Right lung (tissue), 5 donors: ENCODE results near the gene CYB5R3. TPM values are rescaled to one million over a fixed set of nuclear protein-coding genes. Genes with fewer than 3 reads are reported as not detected.
"Not testable (repeated sequence)": the region's sequence is repeated elsewhere in the genome, so short reads cannot be mapped to it uniquely, and the experiment has no call there.

ENCODE experiments used
- DNase-seq, 2 donors: peaks; one replicate each; pipeline ENCODE4 v3.0.0-alpha.2; 2013
- polyA plus RNA-seq, 5 donors: library from polyadenylated mRNA; unstranded; fragments of 120-200 nt; gene quantifications; one replicate each; pipeline versions ENCODE4 v1.2.1 to v1.2.3, GENCODE V29; 2013; ENCODE audit warnings: inconsistent platforms in 1 of 5, low replicate concordance in 1 of 5; ENCODE audit not compliant: insufficient read length in 5 of 5, insufficient read depth in 1 of 5

The CYB5R3 gene
- polyA plus RNA-seq, 5 donors: 120 to 176 (median 128) TPM

DNA sequence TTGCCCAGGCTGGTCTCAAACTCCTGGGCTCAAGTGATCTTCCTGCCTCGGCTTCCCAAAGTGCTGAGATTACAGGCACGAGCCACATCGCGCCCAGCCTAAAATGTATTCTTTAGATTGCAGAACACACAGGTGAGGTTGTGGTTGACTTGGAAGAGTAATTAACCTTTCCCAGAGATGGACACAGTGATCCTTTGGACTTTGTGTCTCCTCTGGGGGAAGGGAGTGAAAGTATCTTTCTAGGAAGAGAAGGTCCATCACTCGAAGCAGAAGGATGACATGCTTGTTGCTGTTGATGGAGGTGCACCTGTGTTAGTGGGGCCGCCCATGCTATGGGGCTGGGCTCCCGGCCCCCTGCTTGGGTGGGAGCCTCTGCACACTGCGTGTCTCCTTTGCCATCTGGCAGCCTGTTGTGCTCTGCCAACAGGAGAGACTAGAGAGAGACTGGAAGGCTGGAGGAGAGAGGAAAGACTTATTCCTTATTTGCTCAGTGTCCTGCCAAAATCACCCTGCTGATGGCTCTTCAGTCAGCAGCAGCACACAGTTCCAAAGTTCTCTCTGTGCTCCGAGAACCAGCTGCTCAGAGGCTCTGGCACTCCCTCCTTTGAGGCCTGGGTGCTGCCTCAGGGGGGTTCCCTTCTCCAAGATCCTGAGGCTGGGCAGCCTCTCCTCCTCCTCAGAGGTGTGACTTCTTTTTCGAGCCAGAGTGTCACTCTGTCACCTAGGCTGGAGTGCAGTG, 33.1 kb upstream of the CYB5R3 start:
- DNase-seq: no peak

DNA sequence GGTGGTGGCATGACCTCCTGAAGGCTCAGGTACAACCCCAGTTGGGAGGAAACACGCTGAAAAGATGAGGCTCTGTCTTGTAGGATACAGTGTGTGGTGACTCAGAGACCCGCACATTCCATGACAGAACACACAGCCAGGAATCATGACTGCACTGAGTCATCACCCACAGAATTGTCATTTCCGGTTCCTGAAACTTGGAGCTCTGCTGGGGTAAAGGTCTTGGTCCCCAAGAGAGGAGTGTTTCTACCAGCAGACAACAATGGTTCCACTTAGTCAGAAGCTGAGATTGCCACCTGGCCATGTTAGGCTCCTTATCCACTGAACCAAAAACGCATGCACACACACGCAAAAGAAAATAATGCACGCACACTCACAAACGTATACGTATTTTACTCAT, 31.5 kb upstream of the CYB5R3 start:
- no peak for DNase-seq

DNA sequence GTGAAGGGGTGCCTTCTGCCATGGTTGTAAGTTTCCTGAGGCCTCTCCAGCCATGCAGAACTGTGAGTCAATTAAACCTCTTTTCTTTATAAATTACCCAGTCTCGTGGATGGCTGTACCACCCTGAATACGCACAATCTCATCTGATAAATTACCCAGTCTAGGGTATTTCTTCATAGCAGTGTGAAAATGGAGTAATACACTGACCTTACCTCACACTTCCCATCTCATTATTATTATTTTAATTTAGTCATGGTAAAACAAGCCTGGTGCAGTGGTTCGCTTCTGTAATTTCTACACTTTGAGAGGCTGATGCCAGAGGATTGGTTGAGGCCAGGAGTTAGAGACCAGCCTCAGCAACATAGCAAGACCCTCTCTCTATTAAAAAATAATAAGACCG, 30.5 kb upstream of the CYB5R3 start:
- DNase-seq: no peak

DNA sequence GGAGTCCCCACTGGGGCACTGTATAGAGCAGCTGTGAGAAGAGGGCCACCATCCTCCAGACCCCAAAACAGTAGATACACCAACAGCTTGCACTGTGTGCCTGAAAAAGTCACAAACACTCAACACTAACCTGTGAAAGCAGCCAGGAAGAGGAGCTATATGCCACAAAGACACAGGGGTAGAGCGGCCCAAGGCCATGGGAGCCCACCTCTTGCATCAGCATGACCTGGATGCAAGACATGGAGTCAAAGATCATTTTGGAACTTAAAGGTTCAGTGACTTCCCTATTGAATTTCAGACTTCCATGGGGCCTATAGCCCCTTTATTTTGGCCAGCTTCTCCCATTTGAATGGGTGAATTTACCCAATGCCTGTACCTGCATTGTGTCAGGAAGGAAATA, 29.7 kb upstream of the CYB5R3 start:
- DNase-seq: no peak

DNA sequence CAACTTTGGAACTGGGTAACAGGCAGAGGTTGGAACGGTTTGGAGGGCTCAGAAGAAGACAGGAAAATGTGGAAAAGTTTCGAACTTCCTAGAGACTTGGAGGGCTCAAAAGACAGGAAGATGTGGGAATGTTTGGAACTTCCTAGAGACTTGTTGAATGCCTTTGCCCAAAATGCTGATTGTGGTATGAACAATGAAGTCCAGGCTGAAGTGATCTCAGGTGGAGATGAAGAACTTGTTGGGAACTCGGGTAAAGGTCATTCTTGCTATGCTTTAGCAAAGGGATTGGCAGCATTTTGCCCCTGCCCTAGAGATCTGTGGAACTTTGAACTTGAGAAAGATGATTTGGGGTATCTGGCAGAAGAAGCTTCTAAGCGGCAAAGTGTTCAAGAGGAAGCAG, 28.7 kb upstream of the CYB5R3 start:
- not testable (repeated sequence) for DNase-seq

DNA sequence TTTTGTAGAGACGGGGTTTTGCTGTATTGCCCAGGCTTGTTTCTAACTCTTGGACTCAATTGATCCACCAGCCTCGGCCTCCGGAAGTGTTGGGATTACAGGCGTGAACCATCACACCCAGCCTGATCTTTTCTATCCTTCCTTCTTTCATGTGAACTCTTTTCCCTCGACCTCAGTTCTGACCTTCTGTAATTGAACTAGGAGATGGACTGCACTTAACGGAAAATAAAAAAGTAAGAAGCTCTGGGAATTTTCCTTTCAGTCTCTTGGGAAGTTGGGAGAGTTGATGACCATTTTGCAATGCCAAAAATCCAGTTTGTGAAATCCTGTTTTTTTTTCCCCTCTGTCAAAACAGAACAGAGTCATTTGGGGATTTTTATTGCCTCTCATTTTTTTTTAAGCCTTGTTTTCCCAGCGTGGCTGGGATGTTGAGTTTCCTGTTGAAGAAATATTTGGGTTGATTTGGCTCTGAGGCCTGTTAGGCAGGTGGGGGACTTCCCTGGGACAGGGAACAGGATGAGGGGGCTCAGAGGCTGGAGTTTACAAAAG, 26.9 kb upstream of the CYB5R3 start:
- peak in 1 of 2 donors; percentile 44 for DNase-seq

DNA sequence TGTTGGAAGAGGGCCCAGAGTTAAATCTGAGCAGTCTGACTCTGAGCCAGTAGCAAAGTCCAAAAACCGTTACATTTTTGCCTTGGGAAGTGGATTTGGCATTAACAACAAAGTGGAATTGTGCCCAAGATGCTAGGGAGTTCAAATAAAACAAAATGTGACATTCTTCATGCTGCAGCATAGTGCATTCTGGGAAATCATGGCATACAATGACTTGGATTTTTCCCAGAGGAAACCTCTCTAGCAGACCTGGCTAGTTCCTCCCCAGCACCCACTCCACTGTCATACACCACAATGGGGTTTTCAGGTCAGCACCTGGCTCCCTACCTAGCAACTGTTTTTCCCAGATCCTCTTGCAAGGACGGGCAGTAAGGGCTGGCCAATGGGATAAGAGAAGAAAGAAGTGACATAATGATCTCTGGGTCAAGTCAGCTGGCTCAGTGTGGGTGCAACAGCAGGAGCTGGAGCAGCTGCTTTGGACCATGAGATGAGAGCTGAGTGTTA, 24.8 kb upstream of the CYB5R3 start:
- no peak for DNase-seq

DNA sequence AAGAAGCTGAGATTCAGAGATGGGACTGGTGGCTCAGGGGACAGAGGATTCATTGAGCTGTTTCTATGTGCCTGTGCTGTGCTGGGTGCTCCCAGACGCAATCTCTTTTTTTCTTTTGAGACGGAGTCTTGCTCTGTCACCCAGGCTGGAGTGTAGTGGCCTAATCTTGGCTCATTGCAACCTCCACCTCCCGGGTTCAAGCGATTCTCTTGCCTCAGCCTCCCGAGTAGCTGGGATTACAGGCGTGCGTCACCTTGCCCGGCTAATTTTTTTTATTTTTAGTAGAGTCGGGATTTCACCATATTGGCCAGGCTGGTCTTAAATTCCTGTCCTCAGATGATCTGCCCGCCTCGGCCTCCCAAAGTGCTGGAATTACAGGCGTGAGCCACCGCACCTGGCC, 23.9 kb upstream of the CYB5R3 start:
- not testable (repeated sequence) for DNase-seq

DNA sequence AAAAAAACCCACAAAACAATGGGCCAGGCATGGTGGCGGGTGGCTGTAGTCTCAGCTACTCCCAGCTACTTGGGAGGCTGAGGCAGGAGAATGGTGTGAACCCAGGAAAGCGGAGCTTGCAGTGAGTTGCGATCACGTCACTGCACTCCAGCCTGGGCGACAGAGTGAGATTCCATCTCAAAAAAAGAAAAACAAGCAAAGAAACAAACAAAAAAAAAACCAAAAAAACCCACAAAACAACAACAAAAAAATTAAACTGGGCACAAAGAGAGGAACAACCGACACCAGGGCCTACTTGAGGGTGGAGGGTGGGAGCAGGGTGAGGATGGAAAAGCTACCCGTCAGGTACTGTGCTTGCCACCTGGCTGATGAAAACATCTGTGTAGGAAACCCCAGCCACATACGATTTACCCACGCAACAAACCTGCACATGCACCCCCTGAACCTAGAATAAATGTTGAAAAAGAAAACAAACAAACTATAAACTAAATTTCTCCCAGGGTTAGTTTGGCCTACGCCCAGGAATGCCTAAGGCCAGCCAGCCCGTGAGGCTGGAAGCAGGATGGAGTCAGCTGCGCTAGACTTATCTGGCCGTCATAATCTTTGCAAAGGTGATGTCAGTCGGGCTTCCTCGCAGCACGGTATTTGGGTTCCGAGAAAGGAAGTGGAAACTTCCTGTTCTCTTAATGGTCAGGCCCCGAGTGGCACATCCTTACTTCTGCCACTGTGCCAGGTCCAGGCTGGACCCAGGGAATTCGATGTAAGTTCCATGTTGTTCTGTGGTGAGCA, 21.9 kb upstream of the CYB5R3 start:
- DNase-seq: no peak

DNA sequence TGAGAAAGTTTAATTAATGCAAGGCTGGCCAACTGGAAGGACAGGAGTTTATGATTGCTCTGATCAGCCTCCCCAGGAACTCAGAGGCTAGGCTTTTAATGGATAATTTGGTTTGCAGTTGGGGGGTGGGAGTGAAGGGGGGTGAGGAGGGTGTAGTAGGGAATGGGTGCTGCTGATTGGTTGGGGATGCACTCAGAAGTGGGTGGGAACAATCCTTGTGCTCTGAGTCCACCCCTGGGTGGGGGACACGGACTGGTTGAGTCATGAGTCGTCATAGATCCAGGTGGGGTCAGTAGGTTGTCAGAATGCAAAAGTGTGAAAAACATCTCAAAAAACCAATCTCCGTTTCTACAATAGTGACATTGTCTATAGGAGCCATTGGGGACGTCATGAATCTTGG, 20.9 kb upstream of the CYB5R3 start:
- no peak for DNase-seq

DNA sequence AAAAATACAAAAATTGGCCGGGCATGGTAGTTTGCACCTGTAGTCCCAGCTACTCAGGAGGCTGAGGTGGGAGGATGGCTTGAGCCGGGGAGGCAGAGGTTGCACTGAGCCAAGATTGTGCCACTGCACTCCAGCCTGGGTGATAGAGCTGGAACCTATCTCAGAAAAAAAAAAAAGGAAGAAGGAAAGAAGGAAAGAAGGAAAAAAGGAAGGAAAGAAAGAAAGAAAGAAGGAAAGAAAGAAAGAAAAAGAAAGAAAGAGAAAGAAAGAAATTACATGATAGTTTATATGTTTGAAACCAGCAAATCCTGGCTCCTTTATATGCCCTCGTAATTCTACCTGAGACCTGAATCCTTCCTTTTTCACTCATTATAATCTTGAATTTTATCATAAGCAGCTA, 17.2 kb upstream of the CYB5R3 start:
- not testable (repeated sequence) for DNase-seq

DNA sequence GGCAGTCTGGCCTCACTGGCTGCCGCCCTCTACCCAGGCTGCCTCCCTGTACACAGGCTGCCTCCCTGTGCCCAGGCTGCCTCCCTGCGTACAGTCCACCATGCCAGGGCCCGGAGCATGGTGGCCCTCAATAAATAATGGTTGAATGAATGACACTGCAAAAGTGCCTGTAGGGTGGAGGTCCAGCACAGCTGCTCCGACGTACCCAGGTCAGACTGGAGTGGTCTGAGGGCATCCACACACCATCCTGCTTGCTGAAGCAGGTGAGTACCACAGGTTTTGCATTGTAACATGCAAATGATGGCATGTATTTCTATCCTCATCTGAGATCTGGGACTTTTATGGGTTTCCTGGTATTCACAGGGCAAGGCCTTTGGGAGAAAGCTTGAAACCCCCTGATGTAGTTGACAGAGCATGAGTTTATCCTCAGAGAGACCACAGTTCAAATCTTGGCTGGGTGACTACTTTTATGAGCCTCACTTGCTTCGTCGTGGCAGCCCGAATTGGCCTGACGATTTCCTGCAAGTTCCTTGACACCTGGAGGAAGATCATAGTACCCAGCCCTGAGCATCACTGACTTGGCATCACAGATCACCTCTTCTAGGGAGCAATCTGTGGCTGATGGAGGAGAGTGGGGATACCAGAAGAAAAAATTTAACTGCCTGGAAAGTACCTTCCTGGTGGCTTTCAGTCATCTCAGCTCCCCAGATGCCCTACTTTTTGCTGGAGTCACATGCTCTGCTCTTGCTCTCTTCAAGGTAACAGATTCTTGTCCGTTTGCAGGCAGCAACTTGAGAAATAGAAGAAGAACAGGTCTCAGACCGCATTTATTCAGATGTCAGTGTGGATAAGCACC, 16.0 kb upstream of the CYB5R3 start:
- no peak for DNase-seq

DNA sequence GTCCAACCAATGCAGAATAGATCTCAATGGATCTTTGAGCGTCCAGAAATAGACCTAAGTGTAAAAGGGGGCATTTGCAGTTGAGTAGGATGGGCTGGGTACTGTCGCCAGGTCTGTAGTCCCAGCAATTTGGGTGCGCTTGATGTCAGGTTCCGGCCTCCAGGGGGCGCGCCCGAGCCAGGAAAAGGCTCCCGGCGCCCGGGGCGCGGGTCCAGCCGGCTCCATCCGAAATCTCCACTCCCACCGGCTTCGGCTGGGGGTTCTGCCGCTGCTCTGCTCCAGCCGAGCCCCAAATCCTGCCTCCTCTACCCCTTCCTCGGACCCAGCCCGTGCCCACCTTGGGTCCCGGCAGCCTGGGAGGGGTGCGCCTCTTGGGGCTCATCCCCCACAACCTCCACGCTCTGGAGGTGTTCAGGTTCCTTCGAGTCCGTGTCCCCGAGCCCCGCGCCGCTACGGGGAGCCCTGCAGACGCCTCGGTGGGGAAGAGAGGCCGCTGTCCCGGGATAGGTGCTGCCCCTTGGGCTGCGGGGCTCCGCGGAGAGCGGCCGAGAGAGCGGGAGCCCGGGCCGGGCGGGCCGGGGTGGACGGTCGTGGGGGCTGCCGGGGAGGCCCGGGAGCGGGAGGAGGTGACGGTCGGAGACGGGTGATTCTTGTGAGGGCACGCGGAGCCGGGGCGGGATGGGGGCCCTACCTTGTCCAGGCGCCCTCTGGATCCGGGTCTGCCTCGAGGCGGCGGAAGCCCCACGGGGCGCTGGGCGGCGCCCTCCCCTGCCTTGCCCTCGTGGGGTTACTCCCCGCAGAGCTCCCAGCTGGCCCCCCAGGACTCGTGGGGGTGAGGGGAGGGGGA, 13.0 kb upstream of the CYB5R3 start:
- peak; percentile 65 to 76 for DNase-seq

DNA sequence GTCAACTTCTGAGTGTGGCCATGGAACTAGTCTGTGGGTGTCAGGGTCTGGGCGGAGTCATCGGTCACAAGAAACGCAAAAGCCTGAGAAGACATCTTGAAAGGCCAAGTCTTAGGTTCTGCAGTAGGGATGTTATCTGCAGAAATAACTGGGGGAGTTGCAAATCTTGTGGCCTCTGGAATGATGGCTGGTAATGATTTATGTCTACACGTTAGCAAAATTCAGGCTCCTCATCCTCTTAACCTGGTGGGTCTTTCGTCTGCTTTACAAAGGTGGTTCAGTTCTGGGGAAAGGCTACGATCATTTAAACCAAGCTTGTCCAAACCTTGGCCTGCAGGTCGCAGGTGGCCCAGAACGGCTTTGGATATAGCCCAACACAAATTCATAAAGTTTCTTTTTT, 7.4 kb upstream of the CYB5R3 start:
- no peak for DNase-seq

DNA sequence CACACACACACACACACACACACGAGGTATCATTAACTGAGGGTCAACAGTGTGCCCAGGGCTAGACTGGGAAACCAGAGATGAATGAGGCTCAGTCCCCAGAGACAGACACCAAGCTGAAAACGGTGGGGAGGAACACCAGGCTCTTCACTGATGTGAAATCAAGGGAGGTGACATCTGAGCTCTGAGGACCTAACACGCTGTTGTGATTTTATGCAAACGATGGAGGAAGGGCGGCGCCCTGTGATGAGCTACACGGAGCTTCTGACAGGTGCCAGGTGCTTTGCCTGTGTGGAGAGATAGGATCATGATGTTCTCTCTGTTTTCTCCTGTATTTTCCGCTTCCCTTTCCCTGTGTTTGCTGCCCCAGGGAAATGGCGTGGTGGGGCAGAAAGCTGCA, 6.5 kb upstream of the CYB5R3 start:
- no peak for DNase-seq

DNA sequence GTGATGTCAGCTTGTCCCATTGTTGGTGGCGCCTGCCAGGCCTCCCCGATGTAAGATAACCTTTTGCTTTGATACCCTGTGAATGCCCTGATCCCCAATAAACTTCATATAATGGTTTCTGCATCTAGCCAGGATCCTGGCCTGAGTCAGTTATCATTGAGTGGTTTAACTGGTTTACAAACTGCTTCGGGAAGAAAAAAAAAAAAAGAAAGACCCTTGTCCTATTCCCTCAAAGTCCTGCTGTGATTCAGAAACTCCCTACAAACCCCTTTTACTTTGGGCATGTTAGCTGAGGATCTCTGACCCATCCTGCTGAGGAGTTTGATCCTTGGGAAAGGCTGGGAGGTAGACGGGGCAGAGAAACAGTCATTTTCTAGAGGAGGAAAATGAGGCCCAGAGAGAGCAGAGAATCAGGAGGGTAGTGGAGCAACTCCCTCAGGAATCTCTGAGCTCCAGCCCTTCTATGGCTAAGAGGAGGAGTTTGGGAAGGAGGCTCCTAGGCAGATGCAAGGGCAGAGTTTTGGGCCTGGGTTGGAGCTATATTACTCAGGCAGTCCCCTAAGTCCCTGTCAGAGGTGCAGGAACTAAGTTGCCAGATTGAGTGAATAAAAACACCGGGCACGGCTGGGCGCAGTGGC, 5.4 kb upstream of the CYB5R3 start:
- no peak for DNase-seq

DNA sequence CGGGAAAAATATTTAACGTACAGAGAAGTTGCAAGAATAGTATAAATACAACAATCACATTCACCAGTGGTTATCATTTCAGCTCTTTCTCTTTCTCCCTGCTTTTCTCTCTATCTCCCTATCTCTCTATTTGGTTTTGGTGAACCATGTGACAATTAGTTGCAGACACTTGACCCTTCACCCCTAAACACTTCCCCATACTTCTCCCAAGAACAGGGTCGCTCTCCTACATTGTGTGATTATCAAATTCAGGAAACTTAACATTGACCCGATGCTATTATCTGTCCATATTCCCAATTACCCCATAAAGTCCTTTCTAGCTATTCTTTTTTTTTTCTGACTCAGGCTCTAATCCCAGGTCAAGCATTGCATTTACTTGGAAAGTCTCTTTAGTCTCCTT, 4.8 kb upstream of the CYB5R3 start:
- no peak for DNase-seq

DNA sequence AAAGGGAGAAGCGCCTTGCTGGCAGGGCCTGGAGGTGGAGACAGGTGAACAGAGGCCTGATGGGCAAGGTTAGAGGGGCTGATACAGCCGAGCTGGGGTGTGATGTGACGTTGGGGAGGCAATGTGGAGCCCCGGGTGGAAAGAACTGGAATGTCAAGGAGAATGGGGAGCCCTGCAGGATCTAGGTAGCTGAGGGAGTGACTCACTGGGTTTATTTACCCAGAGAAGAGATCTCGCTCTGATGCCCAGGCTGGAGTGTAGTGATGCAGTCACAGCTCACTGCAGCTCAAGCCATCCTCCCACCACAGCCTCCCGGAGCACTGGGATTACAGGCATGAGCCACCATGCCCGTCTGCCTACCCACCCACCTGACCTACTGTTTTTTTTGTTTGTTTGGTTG, 1.9 kb upstream of the CYB5R3 start:
- no peak for DNase-seq

DNA sequence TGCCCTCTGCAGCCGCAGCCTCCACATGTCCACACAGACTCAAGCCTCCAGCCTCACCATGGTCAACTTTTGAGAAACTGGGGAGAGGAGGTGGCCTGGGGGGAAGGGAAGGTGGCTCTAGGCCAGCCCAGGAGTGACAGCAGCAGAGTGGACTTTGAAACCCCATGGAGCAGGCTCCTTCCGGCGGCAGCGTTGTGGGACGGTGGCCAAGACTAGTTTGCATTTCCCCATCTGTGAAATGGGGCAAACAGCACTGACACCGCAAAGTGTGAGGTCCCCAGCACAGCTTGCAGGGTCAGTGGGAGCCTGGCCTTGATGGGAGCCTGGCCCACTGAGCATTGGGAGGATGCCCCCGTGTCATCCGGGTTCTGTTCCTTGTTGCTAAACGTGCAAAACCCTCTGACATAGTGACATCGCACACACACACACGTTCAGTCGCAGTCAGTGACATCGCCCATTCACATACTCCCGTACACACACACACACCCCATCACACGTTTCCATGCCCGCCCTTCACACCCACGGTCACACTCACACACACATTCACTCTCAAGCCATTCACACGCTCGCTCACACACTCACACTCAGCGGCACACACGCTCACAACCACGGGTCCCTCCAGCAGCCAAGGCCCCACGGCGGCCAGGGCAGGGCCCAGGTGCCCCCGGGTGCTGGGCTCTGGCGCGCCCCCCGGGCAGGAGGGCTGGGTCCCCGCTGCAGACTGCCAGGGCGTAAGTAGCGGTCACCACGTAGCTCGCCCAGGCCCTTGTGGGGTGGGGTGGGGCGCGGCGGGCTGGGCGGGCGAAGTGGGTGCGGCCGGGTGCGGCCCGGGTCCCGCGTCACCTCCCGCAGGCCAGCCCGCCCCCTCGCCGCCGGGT, 585 bp downstream of the CYB5R3 start:
- DNase-seq: no peak

DNA sequence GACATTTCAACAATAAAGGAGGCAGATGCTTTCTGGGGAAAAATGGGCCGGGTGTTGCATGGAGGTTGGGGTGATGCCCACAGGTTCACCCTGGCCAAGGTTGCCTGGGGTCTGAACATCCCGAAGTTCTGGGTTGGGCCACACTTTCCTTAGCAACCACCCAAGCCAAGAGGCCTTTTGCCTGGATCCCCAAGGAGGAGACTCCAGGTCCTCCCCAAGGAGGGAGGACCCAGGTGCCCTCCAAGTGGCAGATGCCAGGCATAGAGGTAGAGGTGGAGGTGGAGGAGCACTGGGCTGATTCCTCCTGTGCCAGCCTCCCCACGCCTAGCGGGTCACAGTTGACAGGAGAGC, 1.2 kb downstream of the CYB5R3 start:
- no peak for DNase-seq
